HG02884 (cell line): Measurements from ENCODE around the gene PGAM2.
A peak's percentile ranks its signal among the peaks of the same experiment; 100 is the strongest.
"Not testable (repeated sequence)": the region's sequence is repeated elsewhere in the genome, so short reads cannot be mapped to it uniquely, and the experiment has no call there.

ENCODE experiments used
- ATAC-seq: cut with Tn5 transposase; IDR thresholded peaks from one replicate; pipeline ENCODE4 v1.9.1; 2021; ENCODE audit warnings: mild to moderate bottlenecking, moderate library complexity; ENCODE audit not compliant: unreplicated experiment

Gene PGAM2

DNA sequence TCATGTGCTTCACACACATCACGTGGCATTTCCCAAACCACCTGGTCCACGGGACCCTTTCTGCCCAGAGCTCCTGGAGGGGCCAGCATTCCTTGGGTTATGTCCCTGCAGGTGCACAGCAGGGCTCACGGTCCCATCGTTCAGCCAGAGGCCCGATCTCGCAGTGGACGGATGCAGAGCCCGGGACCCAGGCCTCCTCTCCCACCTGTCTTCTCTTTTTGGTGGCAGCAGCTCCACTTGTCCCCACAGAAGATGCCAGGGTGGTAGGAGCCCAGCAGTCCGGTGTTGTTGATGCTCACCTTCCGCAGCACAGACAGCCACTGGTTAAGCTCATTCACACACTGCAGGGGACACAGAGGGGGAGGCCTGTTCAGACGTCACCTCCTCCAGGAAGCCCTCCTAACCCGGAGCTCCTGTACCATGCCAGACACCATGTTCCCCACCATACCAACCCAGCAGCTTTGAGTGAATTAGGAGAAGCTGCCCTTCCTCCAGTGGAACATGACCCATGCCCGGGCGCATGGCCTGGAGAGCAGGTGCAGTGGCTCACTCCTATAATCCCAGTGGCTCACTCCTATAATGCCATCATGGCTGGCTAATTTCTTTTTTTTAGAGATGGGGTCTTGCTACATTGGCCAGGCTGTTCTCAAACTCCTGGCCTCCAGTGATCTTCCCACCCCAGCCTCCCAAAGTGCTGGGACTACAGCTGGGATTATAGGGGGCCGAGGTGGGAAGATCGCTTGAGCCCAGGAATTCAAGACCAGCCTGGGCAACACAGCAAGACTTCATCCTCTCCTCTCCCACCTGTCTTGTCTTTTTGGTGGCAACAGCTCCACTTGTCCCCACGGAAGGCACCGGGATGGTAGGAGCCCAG lies 31.2 kb downstream of the PGAM2 start:
- not testable (repeated sequence) for ATAC-seq

DNA sequence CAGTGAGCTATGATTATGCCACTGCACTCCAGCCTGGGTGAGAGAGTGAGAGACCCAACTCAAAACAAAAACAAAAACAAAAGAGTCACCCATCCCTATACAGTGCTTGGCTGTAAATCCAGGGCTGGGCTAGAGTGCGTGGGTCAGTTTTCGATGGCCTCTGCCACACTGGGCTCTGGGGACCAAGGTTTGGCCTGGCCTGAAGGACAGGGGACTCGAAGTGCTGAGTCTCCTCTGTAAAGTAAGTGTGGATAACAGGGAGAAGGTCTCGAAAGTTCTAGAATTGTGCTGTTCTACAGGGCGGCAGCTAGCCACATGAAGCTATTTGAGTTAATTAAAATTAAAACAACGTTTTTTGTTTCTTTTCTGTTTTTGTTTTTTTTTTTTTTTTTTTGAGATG lies 33.3 kb downstream of the PGAM2 start:
- not testable (repeated sequence) for ATAC-seq

DNA sequence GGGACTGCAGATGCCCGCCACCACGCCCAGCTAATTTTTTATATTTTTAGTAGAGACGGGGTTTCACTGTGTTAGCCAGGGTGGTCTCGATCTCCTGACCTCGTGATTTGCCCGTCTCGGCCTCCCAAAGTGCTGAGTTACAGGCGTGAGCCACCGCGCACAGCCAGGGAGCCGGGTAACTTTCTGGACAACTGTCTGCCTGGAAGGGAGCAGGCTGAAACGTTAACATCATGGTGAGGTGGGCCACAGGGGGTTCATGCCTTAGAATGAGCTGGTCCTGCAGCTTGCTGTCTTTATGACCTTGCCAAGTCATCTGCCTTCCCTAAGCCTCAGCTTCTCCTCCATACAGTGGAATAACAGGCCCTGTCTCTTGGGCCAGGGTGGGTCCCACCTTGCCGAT lies 34.0 kb downstream of the PGAM2 start:
- ATAC-seq, result not testable (repeated sequence)

DNA sequence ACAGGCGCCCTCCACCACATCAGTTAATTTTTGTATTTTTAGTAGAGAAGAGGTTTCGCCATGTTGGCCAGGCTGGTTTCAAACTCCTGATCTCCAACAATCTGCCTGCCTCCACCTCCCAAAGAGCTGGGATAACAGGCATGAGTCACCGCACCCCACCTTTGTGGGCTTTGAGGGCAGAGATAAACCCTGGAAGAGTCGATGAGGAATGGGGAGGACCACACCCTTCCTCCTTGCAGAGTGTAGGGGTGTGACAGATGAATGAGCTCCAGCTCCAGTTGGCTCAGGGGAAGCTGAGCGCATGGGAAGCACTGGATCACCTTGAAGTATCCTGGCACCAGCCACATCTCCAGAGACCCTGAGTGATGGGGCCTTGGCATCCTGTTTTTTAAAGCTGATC lies 35.3 kb downstream of the PGAM2 start:
- ATAC-seq, result not testable (repeated sequence)

DNA sequence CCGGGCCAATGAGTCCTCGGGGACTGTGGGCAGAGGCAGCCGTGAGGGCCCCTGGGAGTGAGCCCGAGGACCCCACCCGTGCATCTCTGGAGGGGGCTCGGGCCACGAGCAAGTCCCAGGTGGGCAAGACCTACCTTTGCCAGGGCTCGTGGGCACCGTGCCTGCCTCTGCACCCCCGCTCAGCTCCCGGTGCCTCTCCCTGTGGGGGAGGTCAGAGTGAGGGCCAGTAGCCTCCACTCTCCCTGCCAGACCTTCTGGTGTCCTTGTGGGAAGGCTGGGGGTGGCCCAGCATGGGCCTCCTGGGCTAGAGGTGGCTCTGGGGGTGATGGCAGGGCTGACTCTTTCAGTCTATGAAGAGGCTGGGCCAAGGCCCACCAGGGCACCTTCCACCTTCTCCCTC lies 35.9 kb downstream of the PGAM2 start:
- not testable (repeated sequence) for ATAC-seq

DNA sequence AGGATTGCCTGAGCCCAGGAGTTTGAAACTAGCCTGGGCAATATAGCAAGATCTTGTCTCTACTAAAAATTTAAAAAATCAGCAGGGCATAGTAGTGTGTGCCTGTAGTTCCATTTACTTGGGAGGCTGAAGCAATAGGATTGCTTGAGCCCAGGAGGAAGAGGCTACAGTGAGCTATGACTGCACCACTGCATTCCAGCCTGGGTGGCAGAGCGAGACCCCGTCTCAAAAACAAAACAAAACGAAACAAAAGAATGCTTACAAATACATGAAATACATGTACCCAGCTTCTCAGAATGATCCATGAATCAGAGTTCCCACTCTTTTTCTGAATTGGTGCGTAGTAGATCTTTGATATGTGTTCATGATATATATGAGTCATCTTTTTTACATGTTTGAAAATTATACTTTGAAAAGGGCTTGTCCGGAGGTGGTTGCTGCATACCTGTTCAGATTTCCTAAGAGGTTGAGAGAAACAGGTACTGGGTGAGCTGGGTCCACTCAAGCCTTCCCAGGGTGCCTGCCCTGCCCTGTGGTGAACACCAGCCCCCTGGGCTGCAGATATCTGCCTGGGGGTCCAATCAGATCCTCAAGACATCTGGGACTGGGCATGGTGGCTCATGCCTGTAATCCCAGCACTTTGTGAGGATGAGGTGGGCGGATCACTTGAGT lies 42.4 kb downstream of the PGAM2 start:
- not testable (repeated sequence) for ATAC-seq

DNA sequence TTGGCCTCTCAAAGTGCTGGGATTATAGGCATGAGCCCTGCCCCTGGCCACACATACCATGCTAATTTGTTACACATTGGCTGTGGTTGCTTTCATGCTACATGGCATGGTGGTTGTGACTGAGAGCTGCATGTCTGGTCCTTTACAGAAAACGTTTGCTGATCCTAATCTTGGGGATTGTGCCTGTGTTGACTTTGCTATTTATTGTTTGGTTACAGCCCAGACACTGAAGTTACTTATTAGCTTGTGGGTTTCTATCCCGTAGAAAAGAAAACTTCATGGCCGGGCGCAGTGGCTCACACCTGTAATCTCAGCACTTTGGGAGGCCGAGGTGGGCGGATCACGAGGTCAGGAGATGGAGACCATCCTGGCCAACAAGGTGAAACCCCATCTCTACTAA lies 43.3 kb downstream of the PGAM2 start:
- not testable (repeated sequence) for ATAC-seq

DNA sequence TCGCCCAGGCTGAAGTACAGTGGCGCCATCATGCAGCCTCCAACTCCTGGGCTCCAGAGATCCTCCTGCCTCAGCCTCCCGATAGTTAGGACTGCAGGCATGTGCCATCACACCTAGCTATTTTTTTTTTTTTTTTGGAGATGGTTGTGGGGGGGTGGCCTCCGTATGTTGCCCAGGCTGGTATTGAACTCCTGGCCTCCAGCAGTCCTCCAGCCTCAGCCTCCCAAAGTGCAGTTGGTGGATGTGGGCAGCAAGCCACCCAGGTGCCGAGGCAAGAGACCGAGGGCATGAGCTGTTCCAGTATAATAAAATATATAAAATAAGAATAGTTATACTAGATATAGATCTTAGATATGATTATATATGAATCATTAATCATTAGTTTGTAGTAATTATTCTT lies 45.5 kb downstream of the PGAM2 start:
- ATAC-seq, result not testable (repeated sequence)

DNA sequence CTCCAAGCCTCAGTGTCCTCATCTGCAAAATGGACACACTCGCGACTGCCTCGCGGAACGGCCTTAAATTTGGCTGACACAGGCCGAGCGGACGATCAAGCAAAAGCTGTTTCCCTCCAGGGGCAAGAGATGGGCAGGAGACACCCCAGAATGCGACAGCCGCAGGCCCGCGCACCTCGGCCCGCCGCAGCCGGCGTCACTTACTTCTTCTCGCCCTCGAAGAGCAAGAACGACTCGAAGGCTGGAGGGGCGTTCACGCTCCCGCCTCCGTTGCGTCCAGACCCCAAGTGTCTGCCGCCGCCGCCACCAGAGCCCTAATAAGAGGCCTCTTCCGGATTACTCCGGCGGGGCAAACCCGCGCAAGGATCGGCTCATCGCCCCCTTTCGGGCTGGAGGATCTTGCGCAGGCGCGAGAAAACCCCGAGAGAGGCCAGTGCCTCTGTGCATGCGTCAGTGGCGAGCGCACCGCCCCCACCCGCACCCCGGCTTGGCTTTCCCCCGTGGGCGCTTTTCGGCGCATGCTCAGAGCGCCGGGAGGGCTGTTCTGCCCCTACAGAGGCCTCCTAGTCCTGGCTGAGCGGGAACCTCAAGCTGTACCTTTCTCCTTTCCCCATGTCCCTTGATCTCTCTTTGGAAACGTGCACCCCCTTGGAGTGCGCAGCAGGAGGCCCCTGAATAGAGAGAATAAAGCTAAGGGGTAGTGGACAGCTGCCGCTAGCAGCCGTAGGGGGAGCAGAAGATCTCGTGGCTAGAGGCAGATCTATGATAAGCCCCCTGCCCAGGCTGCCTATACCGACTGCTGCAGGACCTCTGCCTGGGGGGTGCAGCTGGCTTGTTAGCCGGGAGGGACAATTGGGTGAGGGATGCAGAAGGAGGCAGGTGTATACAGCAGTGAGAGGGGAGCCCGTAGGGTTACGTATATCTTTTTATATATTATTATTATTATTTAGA lies 46.2 kb downstream of the PGAM2 start:
- ATAC-seq, result peak; percentile 93

DNA sequence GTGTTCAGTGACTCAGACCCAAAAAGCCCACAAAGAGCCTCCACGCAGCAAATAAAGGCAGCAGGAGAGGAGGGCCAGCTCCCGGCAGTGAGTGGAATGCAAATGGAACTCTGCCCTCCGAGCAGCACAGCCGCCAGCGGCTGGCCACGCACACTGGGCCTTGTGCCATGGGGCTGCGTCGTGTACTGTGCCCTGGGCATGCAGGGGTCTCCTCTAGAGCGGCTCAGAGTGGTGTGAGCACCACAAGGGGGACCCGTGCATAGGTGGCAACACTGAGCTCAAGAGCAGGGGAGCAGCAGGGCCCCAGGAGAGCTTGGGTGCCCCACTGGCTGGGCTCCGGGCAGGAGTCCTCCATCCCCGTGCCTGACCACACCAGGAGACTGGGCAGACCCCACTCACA lies 50.3 kb downstream of the PGAM2 start:
- not testable (repeated sequence) for ATAC-seq
